Measurements from ENCODE around the gene OXLD1.
"Not testable (repeated sequence)": the region's sequence is repeated elsewhere in the genome, so short reads cannot be mapped to it uniquely, and the experiment has no call there.

OXLD1 gene

DNA sequence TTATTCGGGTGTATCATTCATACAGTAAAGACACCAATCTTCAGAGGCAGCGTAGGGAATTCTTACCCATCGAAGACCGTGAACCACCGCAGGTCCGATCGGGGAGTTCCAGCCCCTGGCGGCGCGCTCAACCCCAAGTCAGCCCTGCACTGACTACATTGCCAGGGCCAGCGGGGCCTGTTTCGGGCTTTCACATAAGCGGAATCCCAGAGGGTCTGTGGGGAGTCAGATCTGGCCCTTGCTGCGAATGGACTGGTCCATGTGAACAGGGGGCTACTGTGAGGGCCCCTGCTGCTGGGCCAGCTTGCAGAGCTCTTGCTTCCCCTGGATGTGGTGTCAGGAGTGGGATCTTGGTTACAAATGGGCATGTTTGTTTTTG is 17.7 kb downstream of the OXLD1 start:
- no peak for DNase-seq

DNA sequence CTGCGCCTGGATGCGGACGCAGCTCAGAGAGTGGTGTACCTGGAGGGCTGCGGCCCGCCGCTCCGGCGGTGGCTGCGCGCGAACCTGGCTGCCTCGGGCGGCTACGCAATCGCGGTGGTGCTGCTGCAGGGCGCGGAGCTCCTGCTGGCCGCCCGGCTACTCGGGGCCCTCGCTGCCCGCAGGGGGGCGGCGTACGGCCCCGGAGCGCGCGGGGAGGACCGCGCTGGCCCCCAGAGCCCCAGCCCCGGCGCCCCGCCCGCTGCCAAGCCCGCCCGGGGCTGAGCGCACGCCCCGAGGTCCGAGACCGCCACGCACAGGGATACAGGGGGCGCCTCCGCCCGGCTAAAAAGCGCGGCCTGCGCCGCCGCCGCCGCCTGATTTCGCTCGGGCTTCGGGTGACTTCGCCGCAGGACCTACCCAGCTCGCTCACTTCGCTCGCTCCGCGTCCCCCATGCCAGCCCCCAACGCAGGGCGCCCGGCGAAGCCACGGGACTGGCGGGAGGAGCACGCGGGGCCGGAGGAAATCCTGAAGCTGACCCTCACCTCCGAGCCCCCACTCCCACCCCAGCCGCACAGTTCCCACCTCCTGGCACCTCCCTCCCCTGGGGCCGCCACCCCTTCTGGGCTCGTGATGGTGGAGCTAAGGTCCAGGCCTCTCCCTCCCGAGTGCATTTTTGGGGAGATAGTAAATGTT is 18.2 kb downstream of the OXLD1 start:
- no peak for DNase-seq

DNA sequence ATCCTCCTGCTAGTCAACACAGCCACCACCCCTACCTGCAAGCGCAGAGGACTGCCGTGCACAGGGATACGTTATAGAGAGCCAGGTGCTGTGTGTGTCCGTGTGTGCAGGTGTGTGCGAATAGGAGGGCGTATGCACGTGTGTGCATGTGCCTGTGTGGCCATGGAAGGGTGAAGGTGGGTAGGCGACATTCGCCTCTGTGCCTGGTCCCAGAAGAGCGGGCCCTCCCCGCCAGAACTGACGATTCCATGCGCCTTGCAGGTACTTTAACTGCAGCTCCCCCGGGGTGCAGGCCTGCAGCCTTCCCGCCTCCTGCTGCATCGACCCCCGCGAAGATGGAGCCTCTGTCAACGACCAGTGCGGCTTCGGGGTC is 18.8 kb downstream of the OXLD1 start:
- no peak for DNase-seq

DNA sequence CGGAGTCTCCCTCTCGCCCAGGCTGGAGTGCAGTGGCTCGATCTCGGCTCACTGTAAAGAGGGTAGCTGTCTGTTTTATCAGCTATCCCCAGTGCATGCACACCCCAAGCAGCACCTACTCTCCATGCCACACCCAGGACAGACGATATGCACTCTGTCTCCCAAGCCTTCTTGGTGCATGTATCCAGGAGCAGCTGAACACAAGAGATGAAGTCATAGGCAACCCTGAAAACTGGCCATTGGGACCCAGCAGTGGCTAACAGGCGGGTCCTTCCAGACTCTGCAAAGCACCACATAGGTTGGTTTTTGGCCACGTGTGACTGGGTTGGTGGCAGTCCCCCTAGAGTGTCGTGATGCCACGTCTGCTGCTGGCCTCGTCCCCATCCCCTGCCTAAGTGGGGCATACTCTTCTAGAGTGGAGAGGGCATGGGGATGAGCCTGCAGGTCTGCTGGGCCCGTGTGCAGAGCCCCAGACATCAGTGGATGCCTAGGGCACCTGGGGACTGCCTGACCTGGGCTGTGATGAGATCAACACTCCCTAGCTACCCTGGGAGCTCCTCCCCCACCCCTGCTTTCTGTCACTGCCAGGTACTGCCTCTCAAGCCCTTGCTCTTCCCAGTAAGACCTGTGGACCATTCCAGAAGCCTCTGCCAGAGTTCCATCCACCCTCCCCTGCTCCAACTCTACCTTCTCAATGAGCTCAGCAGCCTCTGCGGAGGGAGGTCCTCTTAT is 19.4 kb downstream of the OXLD1 start:
- DNase-seq = no peak

DNA sequence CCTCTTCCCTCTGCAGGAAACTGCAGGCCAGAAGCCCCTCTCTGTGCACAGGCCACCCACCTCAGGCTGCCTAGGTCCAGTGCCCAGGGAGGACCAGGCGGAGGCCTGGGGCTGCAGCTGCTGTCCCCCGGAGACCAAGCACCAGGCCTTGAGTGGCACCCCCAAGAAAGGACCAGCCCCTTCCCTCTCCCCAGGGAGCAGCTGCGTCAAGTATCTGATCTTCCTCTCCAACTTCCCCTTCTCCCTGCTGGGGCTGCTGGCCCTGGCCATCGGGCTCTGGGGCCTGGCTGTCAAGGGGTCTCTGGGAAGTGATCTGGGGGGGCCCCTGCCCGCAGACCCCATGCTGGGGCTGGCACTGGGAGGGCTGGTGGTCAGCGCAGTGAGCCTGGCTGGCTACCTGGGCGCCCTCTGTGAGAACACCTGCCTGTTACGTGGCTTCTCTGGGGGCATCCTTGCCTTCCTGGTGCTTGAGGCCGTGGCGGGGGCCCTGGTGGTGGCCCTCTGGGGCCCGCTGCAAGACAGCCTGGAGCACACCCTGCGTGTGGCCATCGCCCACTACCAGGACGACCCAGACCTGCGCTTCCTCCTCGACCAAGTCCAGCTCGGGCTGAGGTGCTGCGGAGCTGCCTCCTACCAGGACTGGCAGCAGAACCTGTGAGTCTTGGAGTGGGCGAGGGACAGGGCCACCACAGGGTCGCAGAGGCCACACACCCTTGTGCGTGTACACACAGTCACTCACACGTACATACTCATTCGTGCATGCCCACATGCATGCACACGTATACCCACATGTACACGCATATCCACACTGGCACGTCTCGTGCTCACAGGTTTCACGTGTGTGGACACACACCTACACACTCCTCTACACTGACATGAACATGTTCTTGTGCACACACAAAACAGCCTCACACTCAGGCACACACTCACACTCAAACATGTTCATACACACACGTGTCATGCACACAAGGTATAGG is 21.1 kb downstream of the OXLD1 start:
- no peak for DNase-seq

DNA sequence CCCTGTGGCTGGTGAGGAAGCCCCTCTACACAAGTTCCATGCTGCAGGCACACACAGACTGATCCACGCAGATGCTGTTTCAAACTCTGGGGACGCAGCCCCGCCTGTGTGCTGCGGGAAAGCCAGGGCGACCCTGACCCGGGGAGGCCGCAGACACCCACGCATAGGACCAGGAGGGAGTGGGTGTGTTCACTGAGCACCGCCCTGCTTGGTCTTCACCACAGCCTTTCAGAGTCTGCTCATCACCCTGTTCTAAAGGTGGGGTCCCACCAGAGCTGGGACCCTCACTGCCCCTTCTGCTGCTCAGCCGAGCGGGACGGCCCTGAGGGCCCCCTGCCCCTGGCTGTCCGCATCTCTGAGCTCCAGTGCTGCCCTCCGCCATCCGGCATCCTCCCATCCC is 21.9 kb downstream of the OXLD1 start:
- no peak for DNase-seq

DNA sequence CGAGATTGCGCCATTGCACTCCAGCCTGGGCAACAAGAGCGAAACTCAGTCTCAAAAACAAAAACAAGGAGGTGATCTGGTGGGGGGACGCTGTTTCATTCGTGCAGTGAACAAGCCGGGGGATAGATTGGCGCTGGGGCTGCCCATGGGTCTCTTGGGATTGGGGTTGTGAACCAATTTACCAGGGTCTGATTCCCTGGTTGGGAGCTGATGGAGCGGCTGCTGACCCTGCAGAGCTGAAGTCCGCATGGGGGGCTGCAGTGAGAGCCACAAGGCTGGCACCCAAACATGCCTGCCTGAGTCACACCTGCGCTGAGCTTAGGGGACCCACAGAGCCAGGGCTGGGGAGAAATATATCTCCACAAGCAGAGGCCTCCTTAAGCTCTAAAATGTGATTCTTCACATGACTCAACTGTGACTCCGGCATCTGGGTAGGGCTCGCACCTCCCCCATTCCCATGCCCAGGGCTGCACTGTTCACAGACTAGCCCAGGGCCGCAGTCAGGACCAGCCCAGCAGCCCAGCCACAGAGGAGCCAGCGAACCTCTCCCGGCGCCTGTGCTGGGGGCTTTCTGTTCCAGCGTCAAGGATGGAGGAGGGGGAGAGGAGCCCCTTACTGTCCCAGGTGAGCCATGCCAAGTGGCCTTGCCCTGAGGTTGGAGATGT is 24.4 kb downstream of the OXLD1 start:
- DNase-seq = no peak

DNA sequence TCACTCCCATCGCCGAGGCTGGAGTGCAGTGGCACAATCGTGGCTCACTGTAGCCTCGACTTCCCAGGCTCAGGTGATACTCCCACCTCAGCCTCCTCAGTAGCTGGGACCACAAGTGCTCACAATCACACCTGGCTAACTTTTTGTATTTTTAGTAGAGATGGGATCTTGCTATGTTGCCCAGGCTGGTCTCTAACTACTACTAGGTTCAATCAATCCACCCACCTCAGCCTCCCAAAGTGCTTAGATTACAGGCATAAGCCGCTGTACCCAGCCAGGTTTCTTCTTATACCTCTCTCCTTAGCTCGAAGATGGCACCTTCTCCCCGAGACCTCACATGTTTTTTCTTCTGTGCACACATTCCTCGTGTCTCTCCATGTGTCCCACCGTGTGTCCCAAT is 26.4 kb downstream of the OXLD1 start:
- no peak for DNase-seq

DNA sequence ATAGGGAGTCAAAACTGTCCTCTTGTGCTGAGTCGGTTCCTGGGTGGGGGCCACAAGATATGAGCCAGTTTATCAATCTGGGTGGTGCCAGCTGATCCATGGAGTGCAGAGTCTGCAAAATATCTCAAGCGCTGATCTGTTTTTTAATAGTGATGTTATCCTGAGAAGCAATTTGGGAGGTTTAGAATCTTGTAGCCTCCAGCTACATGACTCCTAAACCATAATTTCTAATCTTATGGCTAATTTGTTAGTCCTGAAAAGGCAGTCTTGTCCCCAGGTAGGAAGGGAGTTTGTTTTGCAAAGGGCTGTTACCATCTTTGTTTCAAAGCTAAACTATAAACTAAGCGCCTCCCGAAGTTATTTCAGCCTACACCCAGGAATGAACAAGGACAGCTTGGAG is 27.7 kb downstream of the OXLD1 start:
- DNase-seq = no peak

DNA sequence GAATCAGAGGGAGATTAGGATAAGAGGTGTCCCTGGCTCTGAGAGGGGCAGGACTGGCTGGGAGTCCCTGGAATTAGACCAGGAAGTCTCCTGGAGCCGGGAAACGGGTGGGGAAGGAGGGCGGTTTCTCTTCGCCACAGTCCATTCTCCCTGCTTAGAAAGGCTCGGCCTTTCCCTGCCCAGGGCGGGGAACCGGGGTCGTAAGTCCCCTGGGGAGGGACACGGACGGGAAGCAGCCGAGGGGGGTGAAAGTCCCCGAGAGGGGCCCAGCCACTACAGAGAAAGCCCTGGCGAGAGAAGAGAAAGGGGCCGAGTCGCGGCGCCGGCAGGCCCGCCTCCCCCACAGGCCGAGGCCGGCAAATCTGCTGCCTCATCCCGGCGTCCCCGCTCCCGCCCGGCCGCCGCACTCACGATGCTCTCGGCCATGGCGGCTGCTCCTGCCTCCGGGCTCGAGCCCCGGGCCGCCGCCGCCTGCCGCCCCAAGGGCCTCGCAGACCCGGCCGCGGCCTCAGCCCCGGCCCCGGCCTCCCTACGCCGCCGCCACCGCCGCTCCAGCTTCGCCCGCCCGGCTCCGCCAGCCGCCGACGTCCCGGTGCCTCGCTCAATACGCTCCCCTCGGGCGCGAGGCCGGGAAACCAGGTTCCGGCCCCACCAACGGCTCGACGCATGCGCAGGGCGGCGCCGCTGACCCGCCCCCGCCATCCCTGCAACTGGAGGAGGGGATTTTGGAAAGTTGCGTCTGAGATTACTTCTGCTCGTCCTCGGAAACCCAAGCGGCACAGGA is 29.7 kb downstream of the OXLD1 start, which contains the start of the genes NPLOC4 and TSPAN10:
TSS of gene NPLOC4 (minus strand) at position 608 of the 784 bp plus-strand sequence. CDS start at position 426, 182 bp downstream.
TSS of gene TSPAN10 (plus strand) at position 692 of the 784 bp plus-strand sequence. CDS start 5,217 bp downstream, outside the sequence.
- DNase-seq = peak; percentile 47 to 78 (median 72)

DNA sequence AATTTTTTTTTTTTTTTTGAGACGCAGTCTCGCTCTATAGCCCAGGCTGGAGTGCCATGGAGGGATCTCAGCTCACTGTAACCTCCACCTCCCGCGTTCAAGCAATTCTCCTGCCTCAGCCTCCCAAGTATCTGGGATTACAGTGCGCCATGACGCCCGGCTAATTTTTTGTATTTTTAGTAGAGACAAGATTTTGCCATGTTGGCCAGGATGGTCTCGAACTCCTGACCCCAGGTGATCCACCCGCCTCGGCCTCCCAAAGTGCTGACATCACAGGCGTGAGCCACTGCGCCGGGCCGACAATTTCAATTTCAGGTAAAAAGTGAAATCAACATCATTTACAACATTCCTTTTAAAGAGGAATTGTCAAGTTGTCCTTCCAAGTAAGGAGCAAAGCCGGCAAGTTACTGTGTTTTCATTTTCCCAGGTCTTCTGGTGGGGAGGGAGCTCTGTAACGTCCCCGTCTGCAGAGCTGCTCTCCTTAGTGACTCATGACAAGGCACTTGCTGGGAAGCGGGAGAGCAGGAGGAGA is 30.4 kb downstream of the OXLD1 start:
- no peak for DNase-seq

DNA sequence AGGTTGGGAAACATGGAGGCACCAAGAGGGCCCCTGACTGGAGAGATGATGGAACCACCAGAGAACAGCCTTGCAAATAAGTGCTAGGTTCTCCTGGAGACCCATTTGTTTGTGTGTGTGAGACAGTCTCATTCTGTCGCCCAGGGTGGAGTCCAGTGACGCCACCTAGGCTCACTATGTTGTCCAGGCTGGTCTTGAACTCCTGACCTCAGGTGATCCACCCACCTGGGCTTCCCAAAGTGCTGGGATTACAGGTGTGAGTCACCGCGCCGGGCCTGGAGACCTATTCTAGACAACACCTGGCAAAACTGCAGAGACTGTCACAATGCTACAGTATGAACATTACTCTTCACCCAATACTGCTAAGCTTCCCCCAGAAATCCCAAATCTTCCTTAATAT is 31.0 kb downstream of the OXLD1 start:
- no peak for DNase-seq

DNA sequence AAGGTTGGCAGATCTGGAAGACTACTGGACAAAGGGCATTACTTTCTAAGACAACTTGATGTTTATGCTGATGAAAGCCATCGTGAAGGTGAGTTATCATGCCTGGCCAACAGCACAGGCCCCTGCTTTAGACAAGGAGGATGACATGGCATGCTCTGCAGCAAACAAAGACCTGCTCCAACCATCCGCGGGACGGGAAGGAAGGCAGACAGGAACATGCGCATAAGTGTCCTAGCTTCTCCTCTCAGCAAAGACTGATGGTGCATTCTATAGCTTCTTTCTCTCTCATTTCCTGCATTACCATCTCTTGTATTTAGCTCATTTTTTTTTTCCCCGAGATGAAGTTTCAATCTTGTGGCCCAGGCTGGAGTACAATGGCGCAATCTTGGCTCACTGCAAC is 34.9 kb downstream of the OXLD1 start:
- DNase-seq = no peak

DNA sequence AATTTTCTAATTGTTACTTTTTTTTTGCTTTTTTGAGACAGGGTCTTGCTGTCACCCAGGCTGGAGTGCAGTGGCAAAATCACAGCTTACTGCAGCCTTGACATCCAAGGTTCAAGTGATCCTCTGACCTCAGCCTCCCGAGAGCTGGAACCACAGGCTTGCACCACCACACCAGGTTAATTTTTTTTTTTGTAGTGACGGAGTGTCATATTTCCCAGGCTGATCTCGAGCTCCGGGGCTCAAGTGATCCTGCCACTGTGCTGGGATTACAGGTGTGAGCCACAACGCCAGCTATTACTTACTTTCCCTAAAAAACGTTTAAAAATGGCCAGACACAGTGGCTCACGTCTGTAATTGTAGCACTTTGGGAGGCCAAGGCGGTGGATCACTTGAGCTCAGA is 36.1 kb downstream of the OXLD1 start:
- DNase-seq = no peak

DNA sequence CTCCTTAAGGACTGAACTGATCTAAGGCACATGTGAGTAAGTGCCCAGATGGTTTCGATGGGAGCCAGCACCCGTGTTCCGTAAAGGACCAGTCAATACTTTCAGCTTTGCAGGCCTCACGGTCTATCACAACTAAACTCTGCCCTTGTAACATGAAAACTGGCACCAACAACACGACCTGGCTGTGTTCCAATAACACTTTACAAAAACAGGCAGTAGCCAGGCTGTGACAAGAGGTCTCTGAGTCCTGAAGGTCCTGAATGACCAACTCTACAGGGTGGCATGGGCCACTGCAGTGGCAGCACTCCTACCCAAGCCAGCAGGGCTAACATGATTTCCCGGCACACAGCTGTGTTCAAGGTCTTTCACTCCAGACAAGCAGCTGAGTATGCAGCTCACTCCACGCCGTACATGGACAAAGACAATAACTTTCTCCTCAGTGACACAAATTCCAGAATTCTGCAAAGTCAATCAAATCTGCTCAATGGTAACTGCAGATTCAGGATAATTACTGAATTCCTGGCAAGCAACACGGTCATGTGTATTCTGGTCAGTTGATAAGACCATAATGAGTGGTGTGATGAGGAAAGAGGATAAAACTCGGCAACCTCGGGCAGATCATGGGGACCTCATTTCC is 44.8 kb downstream of the OXLD1 start:
- no peak for DNase-seq

DNA sequence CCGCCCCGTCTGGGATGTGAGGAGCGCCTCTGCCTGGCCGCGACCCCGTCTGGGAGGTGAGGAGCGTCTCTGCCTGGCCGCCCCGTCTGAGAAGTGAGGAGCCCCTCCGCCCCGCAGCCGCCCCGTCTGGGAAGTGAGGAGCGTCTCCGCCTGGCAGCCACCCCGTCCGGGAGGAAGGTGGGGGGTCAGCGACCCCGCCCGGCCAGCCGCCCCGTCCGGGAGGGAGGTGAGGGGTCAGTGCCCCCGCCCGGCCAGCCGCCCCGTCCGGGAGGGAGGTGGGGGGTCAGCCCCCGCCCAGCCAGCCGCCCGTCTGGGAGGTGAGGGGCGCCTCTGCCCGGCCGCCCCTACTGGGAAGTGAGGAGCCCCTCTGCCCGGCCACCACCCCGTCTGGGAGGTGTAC is 48.1 kb downstream of the OXLD1 start:
- not testable (repeated sequence) for DNase-seq

DNA sequence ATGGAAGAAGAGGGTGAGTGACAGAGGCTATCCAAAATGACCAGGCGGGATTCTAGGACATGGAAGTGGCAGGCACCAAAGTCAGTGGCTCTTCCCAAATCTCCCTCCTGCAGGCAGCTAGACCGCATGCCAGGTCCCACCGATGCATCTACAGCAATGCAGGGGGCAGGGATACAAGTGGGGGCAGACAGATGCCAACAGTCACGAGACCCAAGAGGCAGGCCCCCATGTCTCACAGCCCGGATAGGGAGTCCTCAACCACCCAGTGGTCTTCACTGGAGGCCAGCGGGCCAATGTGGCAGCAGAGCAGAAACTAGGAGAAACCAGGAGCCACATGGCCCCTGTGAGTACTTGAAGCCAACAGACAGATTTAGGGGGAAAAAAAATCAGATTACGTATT is 49.5 kb downstream of the OXLD1 start:
- no peak for DNase-seq

DNA sequence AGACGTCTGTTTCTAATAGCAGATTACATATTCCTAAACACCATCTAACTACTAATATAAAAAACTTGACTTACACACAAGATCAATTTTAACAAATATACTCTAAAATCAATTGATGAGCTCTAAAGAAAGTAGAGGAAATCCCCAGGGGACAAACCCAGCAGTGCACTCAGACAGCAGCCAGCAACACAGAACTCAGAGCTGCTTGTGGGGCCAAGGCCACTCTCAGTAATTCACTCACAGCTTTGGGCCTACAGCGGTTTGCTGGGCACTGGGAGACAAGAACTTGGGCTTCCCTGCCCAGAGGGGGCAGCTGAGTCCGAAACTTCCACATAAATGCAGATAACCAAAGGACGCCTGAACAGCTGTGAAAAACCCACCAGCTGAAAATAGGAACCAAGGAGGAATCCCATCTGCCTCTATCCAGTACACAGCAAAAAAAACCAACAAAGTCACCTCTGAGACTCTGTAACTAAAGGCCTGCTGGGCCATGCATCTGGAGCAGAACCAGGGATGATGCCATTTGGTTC is 50.9 kb downstream of the OXLD1 start:
- DNase-seq = no peak

Data from activated naive CD4-positive, alpha-beta T cell (primary cell).